ENCODE measurements around the gene GNG7.
"Not testable (repeated sequence)": the region's sequence is repeated elsewhere in the genome, so short reads cannot be mapped to it uniquely, and the experiment has no call there.

Gene GNG7

GRCh38 chr19:2625434-2625833 is 77.1 kb downstream of the GNG7 start:
- no peaks in the 10 kb centered on the region for H4K20me1 ChIP-seq (ENCODE audit: insufficient read depth, low read length)
- no peaks in the 10 kb centered on the region for H3K27me3 ChIP-seq (replicated peaks; ENCODE audit: insufficient read depth, low read length)
- no peak overlapping the region for H3K9ac ChIP-seq (ENCODE audit: low read length)
- no peak overlapping the region for H3K4me3 ChIP-seq (ENCODE audit: low read length)
- H3K9me2 ChIP-seq (replicated peaks; ENCODE audit: insufficient read depth, low read length), result no peaks in the 10 kb centered on the region
- no peaks in the 10 kb centered on the region for H3K9me3 ChIP-seq (replicated peaks; ENCODE audit: insufficient read depth, low read length)
- H3K4me1 ChIP-seq (ENCODE audit: low read length), result peaks cover 33% of the 10 kb centered on the region
- no peak overlapping the region for H2AFZ ChIP-seq (ENCODE audit: low read length)
- H3K4me2 ChIP-seq (ENCODE audit: low read depth, low read length), result no peak overlapping the region
- TF ChIP-seq EZH2 (optimal IDR thresholded peaks at IDR 0.05; ENCODE audit: low read depth, low read length), result no peak
- no peak for TF ChIP-seq CTCF (IDR thresholded peaks at IDR 0.05; ENCODE audit: low read length)
- no peak for TF ChIP-seq EZH2phosphoT487 (IDR thresholded peaks at IDR 0.05; ENCODE audit: low read length)
- no peaks in the 10 kb centered on the region for H3K36me3 ChIP-seq (replicated peaks; ENCODE audit: insufficient read depth, low read length)
- no peak for DNase-seq
- H3F3A ChIP-seq (ENCODE audit: insufficient read depth, low read length), result peaks cover 54% of the 10 kb centered on the region
- peak overlapping the region; percentile 0; the same call in 1 of the 2 replicates for H3K27ac ChIP-seq (ENCODE audit: low read length)
- peaks cover 31% of the 10 kb centered on the region for H3K79me2 ChIP-seq (ENCODE audit: low read length)

- TF ChIP-seq EZH2 (optimal IDR thresholded peaks at IDR 0.05; ENCODE audit: low read depth, low read length), result no peak
- no peak for TF ChIP-seq EZH2phosphoT487 (IDR thresholded peaks at IDR 0.05; ENCODE audit: low read length)
- no peak for TF ChIP-seq CTCF (IDR thresholded peaks at IDR 0.05; ENCODE audit: low read length)
- Histone ChIP-seq H3K9me2 (replicated peaks; ENCODE audit: insufficient read depth, low read length) (no peaks in the 10 kb centered on the region), H3K27me3 (replicated peaks; ENCODE audit: insufficient read depth, low read length) (no peaks in the 10 kb centered on the region), H3K36me3 (replicated peaks; ENCODE audit: insufficient read depth, low read length) (no peaks in the 10 kb centered on the region), H3K4me2 (ENCODE audit: low read depth, low read length) (no peak overlapping the region), H3K4me1 (ENCODE audit: low read length) (peaks cover 39% of the 10 kb centered on the region), H3K9me3 (replicated peaks; ENCODE audit: insufficient read depth, low read length) (no peaks in the 10 kb centered on the region), H3K79me2 (ENCODE audit: low read length) (peaks cover 24% of the 10 kb centered on the region), H3K4me3 (ENCODE audit: low read length) (no peak overlapping the region), H3K27ac (ENCODE audit: low read length) (no peak overlapping the region), H3K9ac (ENCODE audit: low read length) (no peak overlapping the region), H3F3A (ENCODE audit: insufficient read depth, low read length) (peaks cover 60% of the 10 kb centered on the region), H4K20me1 (ENCODE audit: insufficient read depth, low read length) (no peaks in the 10 kb centered on the region), H2AFZ (ENCODE audit: low read length) (no peak overlapping the region)
- no peak for DNase-seq
These were observed 77.9 kb downstream of the GNG7 start for GRCh38 chr19:2624537-2625091.

GRCh38 chr19:2623798-2624197 is 78.7 kb downstream of the GNG7 start:
- no peak overlapping the region for H3K9ac ChIP-seq (ENCODE audit: low read length)
- TF ChIP-seq EZH2 (optimal IDR thresholded peaks at IDR 0.05; ENCODE audit: low read depth, low read length) (no peak), EZH2phosphoT487 (IDR thresholded peaks at IDR 0.05; ENCODE audit: low read length) (no peak), CTCF (IDR thresholded peaks at IDR 0.05; ENCODE audit: low read length) (no peak)
- no peak overlapping the region for H3K4me2 ChIP-seq (ENCODE audit: low read depth, low read length)
- H3K4me1 ChIP-seq (ENCODE audit: low read length), result peaks cover 47% of the 10 kb centered on the region
- no peaks in the 10 kb centered on the region for H3K36me3 ChIP-seq (replicated peaks; ENCODE audit: insufficient read depth, low read length)
- H4K20me1 ChIP-seq (ENCODE audit: insufficient read depth, low read length), result no peaks in the 10 kb centered on the region
- peaks cover 24% of the 10 kb centered on the region for H3K79me2 ChIP-seq (ENCODE audit: low read length)
- no peak overlapping the region for H3K27ac ChIP-seq (ENCODE audit: low read length)
- H3K9me2 ChIP-seq (replicated peaks; ENCODE audit: insufficient read depth, low read length), result no peaks in the 10 kb centered on the region
- DNase-seq, result no peak
- peaks cover 68% of the 10 kb centered on the region for H3F3A ChIP-seq (ENCODE audit: insufficient read depth, low read length)
- H3K27me3 ChIP-seq (replicated peaks; ENCODE audit: insufficient read depth, low read length), result no peaks in the 10 kb centered on the region
- no peak overlapping the region for H2AFZ ChIP-seq (ENCODE audit: low read length)
- no peak overlapping the region for H3K4me3 ChIP-seq (ENCODE audit: low read length)
- H3K9me3 ChIP-seq (replicated peaks; ENCODE audit: insufficient read depth, low read length), result no peaks in the 10 kb centered on the region

- H3K9me2 ChIP-seq (replicated peaks; ENCODE audit: insufficient read depth, low read length); H2AFZ ChIP-seq (ENCODE audit: low read length); DNase-seq; H3K27me3 ChIP-seq (replicated peaks; ENCODE audit: insufficient read depth, low read length); H3K9me3 ChIP-seq (replicated peaks; ENCODE audit: insufficient read depth, low read length); H4K20me1 ChIP-seq (ENCODE audit: insufficient read depth, low read length); H3K36me3 ChIP-seq (replicated peaks; ENCODE audit: insufficient read depth, low read length); H3K4me3 ChIP-seq (ENCODE audit: low read length): not testable (repeated sequence)
- H3K27ac ChIP-seq (ENCODE audit: low read length), result peak overlapping the region; percentile 94; the same call in 1 of the 2 replicates
- peaks cover 56% of the 10 kb centered on the region for H3F3A ChIP-seq (ENCODE audit: insufficient read depth, low read length)
- peaks cover 30% of the 10 kb centered on the region for H3K79me2 ChIP-seq (ENCODE audit: low read length)
- peak overlapping the region; percentile 88; the same call in 1 of the 2 replicates for H3K9ac ChIP-seq (ENCODE audit: low read length)
- peak overlapping the region; percentile 98; the same call in 1 of the 2 replicates for H3K4me2 ChIP-seq (ENCODE audit: low read depth, low read length)
- H3K4me1 ChIP-seq (ENCODE audit: low read length), result peaks cover 42% of the 10 kb centered on the region
These were observed 80.0 kb downstream of the GNG7 start for GRCh38 chr19:2622371-2622961.

Data from MM.1S (cell line).